ENCODE measurements around the gene OGFOD1. TPM values are rescaled to one million over a fixed set of nuclear protein-coding genes. Genes with fewer than 3 reads are reported as not detected.

OGFOD1 gene
- total and polyA plus RNA-seq, 2 donors (not counting 1 experiment from before 2014, with no cell fraction given), result 54.7 to 101 TPM

GRCh38 chr16:56512025-56512424 is 60.7 kb downstream of the OGFOD1 start:
- Histone ChIP-seq H3K27ac (ENCODE audit: insufficient read depth, low read length) (no peak overlapping the region), H3K27me3 (ENCODE audit: control insufficient read depth, insufficient read depth, low read length) (no peaks in the 10 kb centered on the region), H3K4me3 (replicated peaks in 1 of 4; ENCODE audit: control extremely low read depth in 1 of 4, insufficient read depth in 1 of 4, low read depth in 3 of 4, low read length in 4 of 4) (no peak overlapping the region), H3K4me1 (ENCODE audit: control insufficient read depth, extremely low read depth, insufficient read depth, low read length) (no peaks in the 10 kb centered on the region), H4K20me1 (ENCODE audit: control insufficient read depth, extremely low read depth, insufficient read depth, low read length) (no peaks in the 10 kb centered on the region), H3K36me3 (ENCODE audit: control insufficient read depth, insufficient read depth, low read length) (peaks cover 1% of the 10 kb centered on the region), H2AFZ (ENCODE audit: low read length) (no peak overlapping the region), H3K9me3 (ENCODE audit: control insufficient read depth, insufficient read depth, low read depth, low read length) (no peaks in the 10 kb centered on the region), H3K4me2 (ENCODE audit: extremely low read depth, insufficient read depth, low read length) (no peak overlapping the region), H3K9ac (ENCODE audit: insufficient read depth, low read length) (no peak overlapping the region), H3K79me2 (ENCODE audit: control insufficient read depth, insufficient read depth, low read length) (peaks cover 1% of the 10 kb centered on the region)
- TF ChIP-seq EZH2 (IDR thresholded peaks at IDR 0.05; ENCODE audit: low read length, missing control alignments), result no peak
- no peak for TF ChIP-seq CTCF (conservative IDR thresholded peaks at IDR 0.05 in 1 of 2, IDR thresholded peaks at IDR 0.05 in 1 of 2; ENCODE audit: low read depth in 1 of 2, low read length in 2 of 2)
- DNase-seq (ENCODE audit: low read depth in 2 of 2), result no peak

GRCh38 chr16:56513091-56513490 is 61.7 kb downstream of the OGFOD1 start:
- Histone ChIP-seq H3K4me3 (replicated peaks in 1 of 4; ENCODE audit: control extremely low read depth in 1 of 4, insufficient read depth in 1 of 4, low read depth in 3 of 4, low read length in 4 of 4) (no peak overlapping the region), H3K4me1 (ENCODE audit: control insufficient read depth, extremely low read depth, insufficient read depth, low read length) (peaks cover under 1% of the 10 kb centered on the region), H2AFZ (ENCODE audit: low read length) (no peak overlapping the region), H3K79me2 (ENCODE audit: control insufficient read depth, insufficient read depth, low read length) (peaks cover 1% of the 10 kb centered on the region), H3K27ac (ENCODE audit: insufficient read depth, low read length) (no peak overlapping the region), H3K27me3 (ENCODE audit: control insufficient read depth, insufficient read depth, low read length) (no peaks in the 10 kb centered on the region), H4K20me1 (ENCODE audit: control insufficient read depth, extremely low read depth, insufficient read depth, low read length) (no peaks in the 10 kb centered on the region), H3K4me2 (ENCODE audit: extremely low read depth, insufficient read depth, low read length) (no peak overlapping the region), H3K9me3 (ENCODE audit: control insufficient read depth, insufficient read depth, low read depth, low read length) (no peaks in the 10 kb centered on the region), H3K9ac (ENCODE audit: insufficient read depth, low read length) (no peak overlapping the region), H3K36me3 (ENCODE audit: control insufficient read depth, insufficient read depth, low read length) (peaks cover 1% of the 10 kb centered on the region)
- DNase-seq (ENCODE audit: low read depth in 2 of 2), result no peak
- TF ChIP-seq EZH2 (IDR thresholded peaks at IDR 0.05; ENCODE audit: low read length, missing control alignments), result no peak
- TF ChIP-seq CTCF (conservative IDR thresholded peaks at IDR 0.05 in 1 of 2, IDR thresholded peaks at IDR 0.05 in 1 of 2; ENCODE audit: low read depth in 1 of 2, low read length in 2 of 2), result no peak

DNA sequence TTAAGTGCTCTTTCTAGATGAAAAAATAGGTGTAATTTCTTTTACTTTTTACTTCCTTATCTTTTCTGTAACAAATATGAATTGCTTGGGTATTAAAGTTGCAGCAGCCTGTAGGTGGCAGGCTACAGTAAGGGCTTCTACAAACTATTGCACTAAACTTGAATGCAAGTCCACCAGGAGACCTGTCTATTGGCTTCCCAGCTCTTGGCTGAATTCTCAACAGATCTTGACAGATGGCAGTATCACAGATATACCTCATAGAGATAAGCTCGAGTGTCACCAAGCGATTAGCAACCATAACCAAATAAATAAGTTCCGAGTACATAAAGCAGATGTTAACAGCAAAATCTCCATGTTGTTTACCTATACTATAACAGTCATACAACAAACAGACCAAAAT is 62.6 kb downstream of the OGFOD1 start:
- peak; percentile 61 to 77 for DNase-seq (ENCODE audit: low read depth in 2 of 2)
- no peak for TF ChIP-seq EZH2 (IDR thresholded peaks at IDR 0.05; ENCODE audit: low read length, missing control alignments)
- peak; percentile 71 to 75 for TF ChIP-seq CTCF (conservative IDR thresholded peaks at IDR 0.05 in 1 of 2, IDR thresholded peaks at IDR 0.05 in 1 of 2; ENCODE audit: low read depth in 1 of 2, low read length in 2 of 2)
- no peak overlapping the region for H2AFZ ChIP-seq (ENCODE audit: low read length)
- H3K36me3 ChIP-seq (ENCODE audit: control insufficient read depth, insufficient read depth, low read length), result peaks cover 1% of the 10 kb centered on the region
- no peak overlapping the region for H3K4me3 ChIP-seq (replicated peaks in 1 of 4; ENCODE audit: control extremely low read depth in 1 of 4, insufficient read depth in 1 of 4, low read depth in 3 of 4, low read length in 4 of 4)
- no peak overlapping the region for H3K9ac ChIP-seq (ENCODE audit: insufficient read depth, low read length)
- H3K79me2 ChIP-seq (ENCODE audit: control insufficient read depth, insufficient read depth, low read length), result peaks cover 1% of the 10 kb centered on the region
- H3K27me3 ChIP-seq (ENCODE audit: control insufficient read depth, insufficient read depth, low read length), result no peaks in the 10 kb centered on the region
- H3K9me3 ChIP-seq (ENCODE audit: control insufficient read depth, insufficient read depth, low read depth, low read length), result no peaks in the 10 kb centered on the region
- H3K4me2 ChIP-seq (ENCODE audit: extremely low read depth, insufficient read depth, low read length), result no peak overlapping the region
- H3K27ac ChIP-seq (ENCODE audit: insufficient read depth, low read length), result no peak overlapping the region
- no peaks in the 10 kb centered on the region for H4K20me1 ChIP-seq (ENCODE audit: control insufficient read depth, extremely low read depth, insufficient read depth, low read length)
- H3K4me1 ChIP-seq (ENCODE audit: control insufficient read depth, extremely low read depth, insufficient read depth, low read length), result peaks cover 5% of the 10 kb centered on the region

Measured in fibroblast of lung (primary cell).